Neural cell (in vitro differentiated cells): Measurements from ENCODE around the gene RIOK2. TPM values are rescaled to one million over a fixed set of nuclear protein-coding genes. Genes with fewer than 3 reads are reported as not detected.

Source experiments
- H2AFZ ChIP-seq: fragments of 200-600, 300-800 bp; sonication (generic), shearing (Covaris generic); 2 replicates; pipeline ENCODE4 v1.6.0; 2014; ENCODE audit warnings: low read depth, mild to moderate bottlenecking, antibody characterized with exemption, low read length, moderate library complexity
- H3F3A ChIP-seq: fragments of 200-600 bp; shearing (Covaris generic); 2 replicates; pipeline ENCODE4 v1.6.1; 2016; ENCODE audit warnings: mild to moderate bottlenecking, moderate library complexity, mixed read lengths, antibody characterized with exemption, low read length; ENCODE audit not compliant: insufficient read depth, poor library complexity, severe bottlenecking
- H3K27ac ChIP-seq: fragments of 200-600, 300-800 bp; sonication (generic), shearing (Covaris generic); 2 replicates; pipeline ENCODE4 v1.5.1; 2014; ENCODE audit warnings: mild to moderate bottlenecking, low read length, moderate library complexity
- H3K27me3 ChIP-seq: fragments of 300-800, 200-600 bp; sonication (generic), shearing (Covaris generic); 2 replicates; pipeline ENCODE4 v1.6.0; 2014; ENCODE audit warnings: mild to moderate bottlenecking, low read depth, low read length, moderate library complexity; ENCODE audit not compliant: insufficient read depth
- H3K36me3 ChIP-seq: fragments of 300-800, 200-600 bp; sonication (generic), shearing (Covaris generic); 2 replicates; pipeline ENCODE4 v1.5.1; 2014; ENCODE audit warnings: mild to moderate bottlenecking, antibody characterized with exemption, low read length, moderate library complexity; ENCODE audit not compliant: insufficient read depth
- H3K4me2 ChIP-seq: fragments of 300-800, 200-600 bp; sonication (generic), shearing (Covaris generic); 2 replicates; pipeline ENCODE4 v1.6.0; 2014; ENCODE audit warnings: mild to moderate bottlenecking, low read length
- H3K4me3 ChIP-seq: fragments of 300-800, 200-600 bp; sonication (generic), shearing (Covaris generic); 2 replicates; pipeline ENCODE4 v1.5.1; 2014; ENCODE audit warnings: mild to moderate bottlenecking, low read length, moderate library complexity
- H3K79me2 ChIP-seq: fragments of 200-600 bp; shearing (Covaris generic); replicated peaks from 2 replicates; pipeline ENCODE4 v1.6.0; 2014; ENCODE audit warnings: mild to moderate bottlenecking, low read length, moderate library complexity; ENCODE audit not compliant: insufficient read depth
- H3K9ac ChIP-seq: fragments of 300-800, 200-600 bp; sonication (generic), shearing (Covaris generic); 2 replicates; pipeline ENCODE4 v1.6.1; 2016; ENCODE audit warnings: mild to moderate bottlenecking, low read length, mixed read lengths
- H3K9me2 ChIP-seq: fragments of 200-600 bp; shearing (Covaris generic); 2 replicates; pipeline ENCODE4 v1.6.1; 2016; ENCODE audit warnings: mild to moderate bottlenecking, low read length, mixed read lengths; ENCODE audit not compliant: insufficient read depth
- H3K9me3 ChIP-seq: fragments of 200-600, 300-800 bp; sonication (generic), shearing (Covaris generic); 2 replicates; pipeline ENCODE4 v1.6.1; 2016; ENCODE audit warnings: mild to moderate bottlenecking, mixed run types, low read length, moderate library complexity, mixed read lengths
- H4K20me1 ChIP-seq: fragments of 200-600 bp; shearing (Covaris generic); 2 replicates; pipeline ENCODE4 v1.6.1; 2016; ENCODE audit warnings: mild to moderate bottlenecking, mixed run types; ENCODE audit not compliant: insufficient read depth
- EP300 ChIP-seq: fragments of 450-650 bp; conservative IDR thresholded peaks from 2 replicates; pipeline ENCODE4 v1.6.1; 2014; ENCODE audit warnings: antibody characterized with exemption, mild to moderate bottlenecking, moderate library complexity; ENCODE audit not compliant: poor library complexity, severe bottlenecking
- EZH2 ChIP-seq: fragments of 200-600, 300-800 bp; shearing (Covaris generic), sonication (generic); IDR thresholded peaks from 2 replicates; pipeline ENCODE4 v1.6.1; 2014; ENCODE audit warnings: antibody characterized with exemption, low read length, borderline replicate concordance, mild to moderate bottlenecking; ENCODE audit not compliant: insufficient read depth, poor library complexity, severe bottlenecking
- MXI1 ChIP-seq: fragments of 450-650 bp; conservative IDR thresholded peaks from 2 replicates; pipeline ENCODE4 v1.6.1; 2014; ENCODE audit warnings: antibody characterized with exemption, mild to moderate bottlenecking; ENCODE audit not compliant: poor library complexity, severe bottlenecking
- POLR2AphosphoS5 ChIP-seq: IDR thresholded peaks from 2 replicates; pipeline ENCODE4 v1.6.1; 2012
- RAD21 ChIP-seq: fragments of 450-650 bp; conservative IDR thresholded peaks from 2 replicates; pipeline ENCODE4 v1.6.1; 2014; ENCODE audit warnings: antibody characterized with exemption, mild to moderate bottlenecking, moderate library complexity
- SMC3 ChIP-seq: fragments of 450-650 bp; conservative IDR thresholded peaks from 2 replicates; pipeline ENCODE4 v1.6.1; 2014; ENCODE audit warnings: antibody characterized with exemption, mild to moderate bottlenecking, moderate library complexity; ENCODE audit not compliant: poor library complexity
- TAF1 ChIP-seq: IDR thresholded peaks from 2 replicates; pipeline ENCODE4 v1.6.1; 2012; ENCODE audit warnings: low read depth
- polyA plus RNA-seq: library from polyadenylated mRNA; depleted of rRNA; stranded (reverse); fragments of >200 nt; gene quantifications from 2 replicates; pipeline ENCODE4 v1.2.3, GENCODE V29; 2014
- TF ChIP-seq, protein P1 (sequence below): IDR thresholded peaks from 2 replicates; pipeline ENCODE4 v1.6.1; 2012; ENCODE audit warnings: borderline replicate concordance
- TF ChIP-seq, protein P2 (sequence below): fragments of 450-650 bp; IDR thresholded peaks from 2 replicates; pipeline ENCODE4 v1.5.1; 2014; ENCODE audit warnings: antibody characterized with exemption, mild to moderate bottlenecking, moderate library complexity; ENCODE audit not compliant: poor library complexity, severe bottlenecking

RIOK2 gene
- polyA plus RNA-seq, 1 donor from 2014 or later, result 17.4 TPM

DNA sequence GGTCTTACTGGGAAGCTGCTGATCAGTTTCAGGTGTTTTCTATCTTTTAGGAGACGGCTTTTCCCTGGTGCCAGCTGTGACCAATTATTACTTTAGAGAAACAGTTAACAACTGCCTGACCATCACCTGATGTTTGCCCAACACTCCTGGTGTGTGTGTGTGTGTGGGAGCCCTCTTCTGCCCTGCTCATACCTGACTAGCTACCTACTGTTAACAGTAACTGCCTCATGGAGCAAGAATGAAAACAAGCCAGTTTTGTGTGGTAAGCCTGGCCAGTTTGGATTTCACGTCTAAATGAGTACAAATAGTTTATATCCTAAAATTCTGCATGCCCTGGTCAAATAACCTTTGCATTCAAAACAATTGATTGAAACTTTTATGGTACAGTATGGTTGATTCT is 46.1 kb upstream of the RIOK2 start (continued):
- TF ChIP-seq, protein P1, sequence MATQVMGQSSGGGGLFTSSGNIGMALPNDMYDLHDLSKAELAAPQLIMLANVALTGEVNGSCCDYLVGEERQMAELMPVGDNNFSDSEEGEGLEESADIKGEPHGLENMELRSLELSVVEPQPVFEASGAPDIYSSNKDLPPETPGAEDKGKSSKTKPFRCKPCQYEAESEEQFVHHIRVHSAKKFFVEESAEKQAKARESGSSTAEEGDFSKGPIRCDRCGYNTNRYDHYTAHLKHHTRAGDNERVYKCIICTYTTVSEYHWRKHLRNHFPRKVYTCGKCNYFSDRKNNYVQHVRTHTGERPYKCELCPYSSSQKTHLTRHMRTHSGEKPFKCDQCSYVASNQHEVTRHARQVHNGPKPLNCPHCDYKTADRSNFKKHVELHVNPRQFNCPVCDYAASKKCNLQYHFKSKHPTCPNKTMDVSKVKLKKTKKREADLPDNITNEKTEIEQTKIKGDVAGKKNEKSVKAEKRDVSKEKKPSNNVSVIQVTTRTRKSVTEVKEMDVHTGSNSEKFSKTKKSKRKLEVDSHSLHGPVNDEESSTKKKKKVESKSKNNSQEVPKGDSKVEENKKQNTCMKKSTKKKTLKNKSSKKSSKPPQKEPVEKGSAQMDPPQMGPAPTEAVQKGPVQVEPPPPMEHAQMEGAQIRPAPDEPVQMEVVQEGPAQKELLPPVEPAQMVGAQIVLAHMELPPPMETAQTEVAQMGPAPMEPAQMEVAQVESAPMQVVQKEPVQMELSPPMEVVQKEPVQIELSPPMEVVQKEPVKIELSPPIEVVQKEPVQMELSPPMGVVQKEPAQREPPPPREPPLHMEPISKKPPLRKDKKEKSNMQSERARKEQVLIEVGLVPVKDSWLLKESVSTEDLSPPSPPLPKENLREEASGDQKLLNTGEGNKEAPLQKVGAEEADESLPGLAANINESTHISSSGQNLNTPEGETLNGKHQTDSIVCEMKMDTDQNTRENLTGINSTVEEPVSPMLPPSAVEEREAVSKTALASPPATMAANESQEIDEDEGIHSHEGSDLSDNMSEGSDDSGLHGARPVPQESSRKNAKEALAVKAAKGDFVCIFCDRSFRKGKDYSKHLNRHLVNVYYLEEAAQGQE, result no peak
- TF ChIP-seq MXI1 (no peak), EZH2 (no peak)

DNA sequence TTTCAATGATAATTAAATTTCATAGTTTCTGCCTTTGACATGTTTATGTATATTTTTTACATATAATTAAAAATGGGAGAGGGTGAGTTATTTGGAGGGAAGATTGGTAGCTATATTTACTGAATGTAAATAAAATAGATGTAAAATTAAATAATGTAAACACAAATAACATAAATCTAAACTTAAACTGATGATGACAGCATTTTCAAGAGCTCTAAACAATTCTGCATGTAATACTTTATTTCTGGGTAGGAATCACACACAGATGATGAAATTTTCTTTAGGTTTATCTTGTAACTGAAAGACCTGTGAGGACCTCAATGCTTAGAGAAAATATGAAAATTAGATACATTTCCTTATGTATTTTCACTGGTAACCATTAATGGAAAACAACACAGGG is 42.2 kb upstream of the RIOK2 start:
- Histone ChIP-seq H3K9me3 (no peaks in the 10 kb centered on the region), H3F3A (no peaks in the 10 kb centered on the region), H3K9me2 (no peaks in the 10 kb centered on the region), H3K27me3 (no peaks in the 10 kb centered on the region), H3K4me3 (no peak overlapping the region), H3K79me2 (no peaks in the 10 kb centered on the region), H2AFZ (no peak overlapping the region), H3K27ac (no peak overlapping the region), H3K36me3 (no peaks in the 10 kb centered on the region), H3K9ac (no peak overlapping the region), H3K4me2 (no peak overlapping the region), H4K20me1 (no peaks in the 10 kb centered on the region)
- no peak for TF ChIP-seq POLR2AphosphoS5

DNA sequence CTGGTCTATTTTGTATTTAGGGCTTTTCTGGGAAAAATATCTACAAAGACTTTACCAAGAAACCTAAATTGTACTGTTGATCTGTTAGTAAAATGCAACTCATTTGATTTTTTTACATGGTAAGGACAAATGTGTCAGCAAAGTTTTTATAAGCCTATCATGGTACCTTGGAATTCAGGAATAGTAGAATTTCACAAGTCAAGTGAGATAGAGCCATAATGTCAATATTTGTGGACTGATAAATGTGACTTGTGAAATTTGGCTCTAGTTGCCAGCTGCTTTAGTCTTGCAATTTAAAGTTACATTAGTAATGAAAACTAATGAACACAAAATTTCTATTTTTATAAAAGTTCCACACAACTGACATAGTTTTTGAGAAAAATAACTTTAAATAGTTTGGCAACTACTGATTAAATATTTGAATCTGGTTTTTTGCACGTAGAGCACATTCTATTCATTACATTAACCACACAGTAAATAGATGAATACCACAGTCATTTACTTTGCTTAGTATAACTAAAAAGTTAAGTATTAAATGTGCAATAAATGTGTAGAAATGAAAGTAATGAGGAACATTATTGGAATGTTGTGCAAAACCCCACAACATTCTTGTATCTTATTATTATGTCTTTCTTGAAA is 41.2 kb upstream of the RIOK2 start:
- no peaks in the 10 kb centered on the region for H3F3A ChIP-seq
- H3K79me2 ChIP-seq, result no peaks in the 10 kb centered on the region
- no peak overlapping the region for H3K4me2 ChIP-seq
- H4K20me1 ChIP-seq, result no peaks in the 10 kb centered on the region
- no peak overlapping the region for H3K4me3 ChIP-seq
- TF ChIP-seq, protein P1, result no peak
- TF ChIP-seq TAF1 (no peak), RAD21 (no peak), EP300 (no peak), MXI1 (no peak), POLR2AphosphoS5 (no peak), SMC3 (no peak), EZH2 (no peak)
- TF ChIP-seq, protein P2, sequence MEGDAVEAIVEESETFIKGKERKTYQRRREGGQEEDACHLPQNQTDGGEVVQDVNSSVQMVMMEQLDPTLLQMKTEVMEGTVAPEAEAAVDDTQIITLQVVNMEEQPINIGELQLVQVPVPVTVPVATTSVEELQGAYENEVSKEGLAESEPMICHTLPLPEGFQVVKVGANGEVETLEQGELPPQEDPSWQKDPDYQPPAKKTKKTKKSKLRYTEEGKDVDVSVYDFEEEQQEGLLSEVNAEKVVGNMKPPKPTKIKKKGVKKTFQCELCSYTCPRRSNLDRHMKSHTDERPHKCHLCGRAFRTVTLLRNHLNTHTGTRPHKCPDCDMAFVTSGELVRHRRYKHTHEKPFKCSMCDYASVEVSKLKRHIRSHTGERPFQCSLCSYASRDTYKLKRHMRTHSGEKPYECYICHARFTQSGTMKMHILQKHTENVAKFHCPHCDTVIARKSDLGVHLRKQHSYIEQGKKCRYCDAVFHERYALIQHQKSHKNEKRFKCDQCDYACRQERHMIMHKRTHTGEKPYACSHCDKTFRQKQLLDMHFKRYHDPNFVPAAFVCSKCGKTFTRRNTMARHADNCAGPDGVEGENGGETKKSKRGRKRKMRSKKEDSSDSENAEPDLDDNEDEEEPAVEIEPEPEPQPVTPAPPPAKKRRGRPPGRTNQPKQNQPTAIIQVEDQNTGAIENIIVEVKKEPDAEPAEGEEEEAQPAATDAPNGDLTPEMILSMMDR, result no peak
- H3K9me2 ChIP-seq, result no peaks in the 10 kb centered on the region
- no peak overlapping the region for H3K27ac ChIP-seq
- H3K36me3 ChIP-seq, result no peaks in the 10 kb centered on the region
- no peaks in the 10 kb centered on the region for H3K9me3 ChIP-seq
- no peak overlapping the region for H3K9ac ChIP-seq
- H3K27me3 ChIP-seq, result no peaks in the 10 kb centered on the region
- no peak overlapping the region for H2AFZ ChIP-seq
